ENCODE measurements around the gene PHC2.

The PHC2 gene

GRCh38 chr1:33445108-33445507, 14.2 kb upstream of the PHC2 start:
- DNase-seq = no peak

DNA sequence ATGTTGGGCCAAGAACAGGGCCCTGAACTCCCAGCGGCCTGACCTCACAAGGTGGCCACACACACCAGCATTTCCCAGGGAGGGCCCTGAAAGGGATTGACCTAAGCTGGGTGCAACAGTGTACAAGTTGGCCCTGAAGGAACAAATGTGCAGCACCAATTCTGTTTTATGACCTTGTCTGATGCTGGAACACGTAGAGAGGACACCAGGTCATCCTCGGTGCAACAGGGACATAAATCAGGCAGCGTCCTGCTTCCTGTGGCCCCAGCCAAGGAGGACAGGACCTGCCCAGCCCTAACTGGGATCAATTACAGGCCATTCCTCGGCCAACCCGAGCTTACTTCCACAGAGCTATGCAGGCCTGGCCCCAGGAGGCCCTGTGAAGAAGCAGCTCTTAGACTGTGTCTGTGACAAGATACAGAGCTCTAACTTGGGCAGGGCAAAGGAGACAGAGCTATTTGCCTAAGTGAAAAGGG, 12.8 kb upstream of the PHC2 start:
- DNase-seq = no peak

GRCh38 chr1:33443080-33443704, 12.3 kb upstream of the PHC2 start:
- no peak for DNase-seq

- DNase-seq = no peak
Observed at GRCh38 chr1:33442141-33442540, 11.2 kb upstream of the PHC2 start.

DNA sequence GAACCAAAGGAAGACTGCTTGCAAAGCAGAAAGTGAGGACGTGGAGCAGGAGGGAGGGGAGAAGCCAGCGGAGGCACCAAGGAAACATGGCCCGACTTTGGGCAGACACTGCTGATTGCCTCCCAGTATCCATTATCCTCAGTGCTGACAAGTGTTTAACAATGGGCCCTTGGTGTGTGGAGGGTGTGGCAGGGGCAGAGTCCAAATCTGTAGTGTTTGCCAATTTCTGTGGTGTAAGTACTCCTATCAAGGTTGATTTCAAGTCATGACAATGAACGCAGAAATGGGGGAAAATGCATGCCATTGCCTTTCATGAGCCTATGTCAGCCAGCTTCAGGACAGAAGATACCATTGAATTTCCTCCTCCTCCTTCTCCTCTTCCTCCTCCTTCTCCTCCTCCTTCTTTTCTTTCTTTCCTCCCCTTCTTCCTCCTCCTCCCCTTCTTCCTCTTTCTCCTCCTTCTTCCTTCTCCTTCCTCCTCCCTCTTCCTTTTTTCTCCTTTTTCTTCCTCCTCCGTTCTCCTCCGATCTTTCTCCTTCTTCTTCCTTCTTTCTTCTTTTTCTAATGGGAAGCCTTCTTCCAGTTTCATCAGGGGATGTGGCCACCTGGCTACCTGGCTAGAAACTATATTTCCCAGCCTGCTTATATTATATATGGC, 10.3 kb upstream of the PHC2 start:
- no peak for DNase-seq

GRCh38 chr1:33439662-33440061, 8.8 kb upstream of the PHC2 start:
- DNase-seq = no peak

DNA sequence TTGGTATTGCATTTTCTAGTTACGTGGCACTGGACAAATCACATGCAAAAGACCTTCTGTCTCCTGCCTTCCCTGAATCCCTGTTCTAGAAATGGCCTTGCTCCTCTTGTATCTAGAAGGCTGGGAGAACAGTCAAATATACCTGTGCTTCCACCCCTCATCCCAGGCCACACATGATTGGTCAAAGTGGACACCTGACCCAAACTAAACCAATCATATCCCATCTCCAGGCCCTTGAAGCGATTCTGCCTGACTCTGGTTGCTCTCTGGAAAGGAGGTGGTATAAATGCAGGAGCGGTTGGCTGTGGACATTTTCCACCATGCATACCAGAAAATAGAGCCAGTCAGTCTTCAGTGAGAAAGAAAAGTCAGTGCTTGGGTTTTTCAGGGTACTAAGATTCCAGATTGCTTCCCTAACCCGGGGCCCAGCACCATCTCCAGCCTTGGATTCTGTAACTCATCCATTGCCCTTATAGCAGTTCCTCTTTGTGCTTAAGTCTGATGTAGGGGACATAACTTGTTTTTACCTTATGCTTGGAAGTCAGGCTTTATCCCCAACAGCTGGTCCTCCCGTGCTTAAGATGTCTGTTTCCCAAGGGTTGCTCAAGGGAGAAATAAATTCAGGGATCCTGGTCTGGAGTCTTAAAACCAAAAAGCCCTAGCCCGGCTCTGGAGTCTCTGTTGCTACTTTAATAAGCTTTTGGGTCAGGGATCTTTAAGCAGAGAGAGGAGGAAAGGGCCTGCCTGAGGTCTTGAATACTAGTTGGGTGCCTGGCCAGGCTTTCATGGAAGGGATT, 7.7 kb upstream of the PHC2 start:
- DNase-seq = no peak

GRCh38 chr1:33436557-33437285, 5.8 kb upstream of the PHC2 start:
- no peak for DNase-seq

DNA sequence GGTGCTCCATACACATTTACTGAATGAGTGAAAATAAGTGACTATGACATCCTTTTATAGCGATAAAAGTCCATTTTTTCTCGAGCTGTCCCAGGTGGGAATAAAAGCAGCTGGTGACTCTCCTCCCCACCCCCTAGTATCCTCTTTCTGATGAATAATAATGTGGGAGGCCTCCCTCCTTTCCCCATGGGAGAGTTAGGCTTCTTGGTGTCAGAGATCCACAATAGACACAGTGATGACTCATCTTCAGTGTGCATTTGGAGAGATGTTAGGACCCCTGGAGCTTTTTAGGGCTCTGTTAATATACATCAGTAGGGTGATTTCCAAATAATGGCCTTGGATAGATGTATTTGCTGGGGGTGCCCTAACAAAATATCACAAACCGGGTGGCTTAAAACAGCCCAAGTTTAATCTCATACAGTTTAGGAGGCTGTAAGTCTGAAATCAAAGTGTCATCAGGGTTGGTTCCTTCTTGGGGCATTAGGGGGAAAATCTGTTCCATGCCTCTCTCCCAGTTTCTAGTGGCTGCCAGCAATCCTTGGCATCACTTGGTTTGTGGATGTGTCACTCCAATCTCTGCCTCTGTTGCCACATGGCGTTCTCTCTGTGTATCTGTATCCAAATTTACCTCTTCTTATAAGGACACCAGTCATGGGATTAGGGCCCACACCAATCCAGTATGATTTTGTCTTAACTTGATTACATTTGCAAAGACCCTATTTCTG, 4.4 kb upstream of the PHC2 start:
- DNase-seq = no peak

DNA sequence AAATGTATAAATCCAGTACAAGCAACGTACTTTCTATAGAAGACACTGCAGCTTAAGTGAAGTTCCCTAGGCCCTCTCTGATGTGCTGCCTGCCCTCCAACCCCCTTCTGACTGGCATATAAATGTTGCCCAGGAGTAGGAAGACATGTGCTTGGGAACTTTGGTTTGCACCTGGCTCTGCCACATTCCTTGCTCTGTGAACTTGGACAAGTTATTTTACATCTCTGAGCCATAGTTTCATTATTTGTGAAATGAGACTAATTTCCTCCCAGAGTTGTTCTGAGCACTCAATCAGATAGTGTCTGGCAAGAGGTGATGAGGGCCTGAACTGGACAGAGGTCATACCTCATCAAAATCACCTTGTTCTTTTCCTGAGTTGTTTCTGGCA, 3.5 kb upstream of the PHC2 start:
- DNase-seq = no peak

GRCh38 chr1:33433509-33434362, 2.8 kb upstream of the PHC2 start:
- DNase-seq = no peak

DNA sequence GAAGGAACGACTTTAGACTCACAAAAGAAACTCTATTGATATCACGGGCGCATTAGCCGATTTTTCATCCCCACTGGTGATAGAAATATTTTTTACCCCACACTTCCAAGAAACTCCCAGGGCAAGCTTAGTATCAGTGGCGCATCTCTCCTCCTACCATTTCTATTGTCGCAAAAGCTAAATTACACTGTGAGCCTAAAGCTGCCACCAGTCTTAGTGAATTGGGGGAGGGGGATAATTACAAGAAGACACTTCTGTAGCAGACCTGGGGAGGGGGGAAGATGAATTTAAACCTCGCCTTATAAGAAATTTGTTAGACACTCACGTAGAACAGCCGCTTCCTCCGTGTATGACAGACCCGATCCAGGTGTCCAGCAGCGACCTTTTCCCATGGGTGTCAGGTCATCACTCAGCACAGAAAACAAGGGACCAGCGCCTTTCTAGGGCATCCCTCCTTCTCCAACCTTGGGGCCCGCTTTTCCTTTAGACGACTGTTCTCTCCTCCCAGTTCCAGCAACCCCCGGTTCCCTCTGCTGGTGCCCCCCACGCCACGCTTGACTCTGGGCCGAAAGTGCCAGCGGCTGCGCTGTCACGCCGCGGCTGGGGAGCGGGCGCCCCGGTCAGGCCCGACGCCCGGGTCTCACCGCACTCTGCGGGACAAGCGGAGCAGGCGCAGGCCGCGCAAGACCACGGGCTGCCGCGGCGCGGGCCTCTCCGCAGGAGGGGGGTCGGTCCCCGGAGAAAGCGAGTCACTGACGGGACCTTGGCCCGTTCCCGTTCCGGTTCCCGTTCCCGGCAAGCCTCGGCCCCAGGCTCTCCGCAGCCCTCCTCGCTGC, 821 bp downstream of the PHC2 start:
- peak; percentile 66 for DNase-seq

DNA sequence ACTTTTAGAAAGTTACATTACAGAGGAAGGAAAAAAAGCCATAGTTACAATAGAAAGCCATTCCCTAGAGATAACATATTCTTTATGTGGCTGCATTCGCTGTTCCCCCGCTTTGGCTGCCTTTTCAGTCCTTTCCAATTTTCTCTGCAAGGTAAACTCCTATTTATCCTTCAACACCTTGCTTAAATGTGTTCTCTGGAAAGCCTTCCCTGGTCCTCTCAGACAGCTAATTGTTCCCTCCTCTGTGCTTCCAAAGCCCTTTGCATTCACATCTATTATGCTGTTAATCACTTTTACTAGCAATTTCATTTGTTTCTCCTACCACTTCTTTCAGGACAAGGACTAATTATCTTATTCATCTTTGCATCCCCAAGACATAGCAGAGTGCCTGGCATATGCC, 1.6 kb downstream of the PHC2 start:
- no peak for DNase-seq

GRCh38 chr1:33428661-33429060, 2.2 kb downstream of the PHC2 start:
- no peak for DNase-seq

- DNase-seq = no peak
Observed at GRCh38 chr1:33426916-33427315, 4.0 kb downstream of the PHC2 start.

GRCh38 chr1:33425900-33426299, 5.0 kb downstream of the PHC2 start:
- no peak for DNase-seq

GRCh38 chr1:33424610-33425009, 6.3 kb downstream of the PHC2 start:
- DNase-seq = no peak

- DNase-seq = no peak
Observed at GRCh38 chr1:33424205-33424604, 6.7 kb downstream of the PHC2 start.

GRCh38 chr1:33420870-33421775, 9.8 kb downstream of the PHC2 start:
- DNase-seq = no peak

- DNase-seq = no peak
Observed at GRCh38 chr1:33418811-33419210, 12.1 kb downstream of the PHC2 start.

Measured in activated CD8-positive, alpha-beta memory T cell treated with anti-CD3 and anti-CD28 coated beads for 24 hours (primary cell).